Activated CD4-positive, alpha-beta T cell treated with anti-CD3 and anti-CD28 coated beads for 4 hours (primary cell): ENCODE results near the gene EFHC1.
"Not testable (repeated sequence)": the region's sequence is repeated elsewhere in the genome, so short reads cannot be mapped to it uniquely, and the experiment has no call there.

Source experiments
- DNase-seq, 2 donors: peaks; one replicate each; pipeline ENCODE4 v3.0.0-alpha.2; 2020

EFHC1 gene

DNA sequence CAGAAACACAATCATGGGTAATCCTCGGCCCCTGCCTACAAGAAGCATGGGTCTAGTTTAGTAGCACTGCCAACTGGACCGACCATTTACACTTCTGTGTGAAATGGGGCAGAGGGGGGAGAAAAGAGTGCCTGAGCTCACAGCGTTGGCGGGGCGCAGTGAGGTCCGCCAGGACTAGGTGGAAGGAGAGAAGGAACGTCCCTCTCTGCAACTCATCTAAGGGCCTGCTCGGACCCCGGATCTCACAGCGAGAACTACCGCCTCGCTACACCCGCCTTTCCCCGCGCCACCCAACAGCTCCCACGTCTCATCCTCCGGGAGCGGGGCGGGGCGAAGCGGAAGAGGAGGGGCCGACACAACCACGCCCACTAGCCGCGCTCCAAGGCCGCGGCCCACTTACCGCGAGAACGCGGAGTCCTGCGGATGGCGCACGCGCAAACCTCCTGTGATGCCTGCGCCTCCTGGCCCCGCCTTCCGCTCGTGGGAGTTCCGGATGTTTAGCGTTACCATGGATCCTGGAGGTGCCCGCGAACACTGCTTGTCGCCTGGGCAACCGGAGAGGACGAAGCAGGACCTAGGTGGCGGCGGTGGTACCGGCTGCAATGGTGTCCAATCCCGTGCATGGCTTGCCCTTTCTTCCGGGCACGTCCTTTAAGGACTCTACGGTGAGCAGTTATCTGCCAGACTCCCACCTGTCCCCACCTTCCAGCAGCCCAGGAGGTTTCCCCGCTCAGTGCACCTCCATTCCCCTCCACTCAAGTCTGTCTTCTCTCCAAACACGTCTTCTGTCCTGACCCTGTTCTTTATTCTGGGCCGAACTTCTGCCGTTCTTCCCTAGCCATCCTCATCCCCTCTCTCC, at the start of gene EFHC1:
EFHC1 (plus strand) TSS at position 534 of the 859 bp plus-strand sequence; CDS start at position 603, 69 bp downstream.
- peak; percentile 98 for DNase-seq

GRCh38 chr6:52371656-52372191, 48.4 kb upstream of the EFHC1 start:
- DNase-seq = no peak

DNA sequence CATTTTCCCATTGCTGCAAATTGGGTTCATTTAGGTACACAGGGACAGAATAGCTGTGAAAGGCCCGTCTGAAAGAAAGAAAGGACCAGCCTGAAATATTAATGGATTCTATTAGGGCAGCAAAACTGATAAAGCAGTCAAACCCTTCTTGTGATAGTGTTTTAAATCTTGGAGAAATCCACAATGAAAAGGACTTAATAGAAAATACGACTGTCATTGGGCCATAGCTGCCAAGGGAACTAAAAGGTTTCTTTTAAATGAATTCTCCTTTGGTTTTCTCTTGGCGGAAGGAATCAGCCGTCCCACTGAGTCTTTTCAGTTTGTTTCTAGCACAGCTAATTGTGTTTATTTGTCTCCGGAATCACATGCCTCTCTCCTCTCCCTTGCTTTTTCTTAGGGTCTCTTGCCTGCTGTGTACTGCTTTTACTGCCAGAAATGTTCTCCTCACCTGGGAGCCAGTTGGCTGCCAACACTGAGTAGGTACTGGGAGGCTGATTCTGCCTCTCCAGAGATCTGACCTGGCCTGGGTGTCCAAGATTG, 46.9 kb upstream of the EFHC1 start:
- DNase-seq = no peak

DNA sequence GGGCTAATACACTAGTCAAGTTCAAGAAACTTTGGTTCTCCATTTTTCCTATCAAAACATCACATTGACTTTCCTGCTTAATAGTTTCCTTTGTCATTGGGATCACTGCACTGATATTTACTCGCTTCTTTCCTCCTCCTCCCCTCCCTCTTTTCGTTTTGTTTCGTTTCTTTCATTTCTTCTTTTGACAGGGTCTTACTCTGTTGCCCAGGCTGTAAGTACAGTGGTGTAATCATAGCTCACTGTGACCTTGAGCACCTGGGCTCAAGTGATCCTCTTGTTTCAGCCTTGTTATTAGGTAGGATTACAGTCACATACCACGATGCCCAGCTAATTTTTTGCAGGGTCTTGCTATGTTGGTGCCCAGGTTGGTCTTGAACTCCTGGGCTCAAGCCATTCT, 45.9 kb upstream of the EFHC1 start:
- DNase-seq = no peak

DNA sequence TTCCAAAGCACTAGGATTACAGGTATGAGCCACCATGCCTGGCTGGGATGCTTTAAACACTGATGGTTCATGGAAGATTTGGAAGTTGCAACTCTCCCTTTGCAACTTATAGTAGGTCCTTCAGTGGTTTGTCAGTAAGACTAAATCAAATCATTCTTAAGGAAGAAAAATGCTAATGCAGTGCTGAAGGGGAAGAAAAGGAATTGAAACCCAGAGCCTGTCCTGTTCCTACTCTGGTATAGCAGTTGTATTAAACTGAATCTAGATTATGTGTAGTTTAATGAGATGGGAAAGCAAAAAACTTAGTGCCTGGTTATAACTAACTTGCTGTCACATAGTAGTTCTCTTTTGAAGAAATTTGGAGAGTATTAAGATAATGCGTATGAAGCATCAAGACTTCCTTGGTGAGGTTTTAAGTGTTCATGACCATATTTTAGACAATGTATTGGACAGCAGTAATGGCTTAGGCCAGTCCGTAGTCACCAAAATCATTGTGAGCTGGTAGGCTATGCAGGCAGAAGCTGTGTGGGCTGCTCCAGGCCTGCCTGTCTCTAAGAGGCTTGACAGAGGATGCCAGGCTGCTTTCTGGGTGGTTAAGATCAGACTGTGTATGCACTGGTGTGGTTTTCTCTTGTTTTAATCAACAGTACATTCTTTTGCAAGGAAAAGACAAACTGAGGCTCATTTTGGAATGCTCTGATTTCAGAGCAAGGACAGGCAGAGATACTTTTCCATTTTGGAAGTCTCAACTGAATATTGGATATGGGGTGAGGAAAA, 44.2 kb upstream of the EFHC1 start:
- no peak for DNase-seq

- DNase-seq = no peak
Measured at GRCh38 chr6:52376763-52377162, 43.4 kb upstream of the EFHC1 start.

- no peak for DNase-seq
Measured at GRCh38 chr6:52377538-52378221, 42.5 kb upstream of the EFHC1 start.

- no peak for DNase-seq
Measured at GRCh38 chr6:52381249-52381648, 38.9 kb upstream of the EFHC1 start.

GRCh38 chr6:52384145-52384766, 35.9 kb upstream of the EFHC1 start:
- DNase-seq = no peak

GRCh38 chr6:52385074-52385473, 35.1 kb upstream of the EFHC1 start:
- no peak for DNase-seq

GRCh38 chr6:52388119-52388518, 32.0 kb upstream of the EFHC1 start:
- DNase-seq = not testable (repeated sequence)

- no peak for DNase-seq
Measured at GRCh38 chr6:52388790-52389189, 31.4 kb upstream of the EFHC1 start.

DNA sequence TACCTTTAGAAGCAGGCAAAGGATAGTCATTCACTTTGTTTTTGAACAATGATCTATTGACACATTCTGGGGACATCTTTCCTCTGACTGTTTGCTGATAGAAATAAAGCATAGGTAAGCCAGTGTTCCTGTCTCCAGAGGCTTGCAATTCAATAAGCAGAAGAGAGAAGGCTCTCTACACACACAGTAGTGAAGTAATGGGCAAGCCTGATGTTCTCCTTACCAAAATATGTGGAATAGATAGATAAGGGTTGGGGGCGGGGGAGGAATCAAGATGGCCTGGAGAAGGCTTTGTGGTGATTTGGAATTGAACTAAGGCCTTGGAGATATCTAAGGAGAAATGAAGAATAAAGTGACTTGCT, 30.9 kb upstream of the EFHC1 start:
- no peak for DNase-seq

- peak; percentile 24 to 43 for DNase-seq
Measured at GRCh38 chr6:52389626-52390360, 30.3 kb upstream of the EFHC1 start.

- DNase-seq = peak; percentile 56
Measured at GRCh38 chr6:52390361-52390727, 29.8 kb upstream of the EFHC1 start.

GRCh38 chr6:52391599-52391998, 28.5 kb upstream of the EFHC1 start:
- no peak for DNase-seq

GRCh38 chr6:52392944-52393343, 27.2 kb upstream of the EFHC1 start:
- no peak for DNase-seq

- no peak for DNase-seq
Measured at GRCh38 chr6:52393780-52394179, 26.4 kb upstream of the EFHC1 start.

DNA sequence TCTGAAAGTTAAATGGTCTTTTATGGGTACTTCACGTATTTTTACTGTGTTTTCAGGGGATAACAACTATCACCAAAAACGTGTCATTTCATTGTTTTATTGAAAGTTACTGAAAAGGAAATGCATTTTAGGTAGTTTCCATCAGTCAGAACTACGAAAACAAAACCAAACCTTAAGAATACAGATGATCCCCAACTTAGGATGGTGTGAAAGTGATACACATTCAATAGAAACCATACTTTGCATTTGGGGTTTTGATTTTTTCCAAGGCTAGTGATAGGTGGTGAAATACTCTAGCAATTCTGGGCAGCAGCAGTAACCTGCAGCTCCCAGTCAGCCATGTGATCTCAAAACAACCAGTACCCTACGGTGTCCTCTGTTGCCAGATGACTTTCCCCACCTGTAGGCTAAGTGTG, 25.9 kb upstream of the EFHC1 start:
- DNase-seq = peak in 1 of 2 donors; percentile 12

DNA sequence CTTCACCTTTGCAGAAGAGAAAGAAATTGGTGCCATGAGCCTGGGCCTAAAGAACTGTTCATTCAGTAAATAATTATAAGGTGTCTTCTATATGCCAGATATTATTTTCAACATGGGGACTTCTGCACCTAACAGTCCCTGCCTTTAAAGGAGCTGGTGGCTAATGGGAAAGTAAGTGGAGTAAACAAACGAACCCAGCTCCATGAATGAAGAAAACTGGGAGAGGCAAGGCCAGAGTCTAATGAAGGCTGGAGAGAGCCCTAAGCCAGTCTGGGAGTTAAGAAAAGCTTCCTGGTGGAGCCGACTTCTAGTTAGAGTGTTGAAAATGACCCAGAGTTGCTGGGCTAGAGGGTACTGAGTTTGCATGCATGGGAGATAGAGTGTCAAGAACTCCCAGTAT, 24.2 kb upstream of the EFHC1 start:
- DNase-seq = no peak

DNA sequence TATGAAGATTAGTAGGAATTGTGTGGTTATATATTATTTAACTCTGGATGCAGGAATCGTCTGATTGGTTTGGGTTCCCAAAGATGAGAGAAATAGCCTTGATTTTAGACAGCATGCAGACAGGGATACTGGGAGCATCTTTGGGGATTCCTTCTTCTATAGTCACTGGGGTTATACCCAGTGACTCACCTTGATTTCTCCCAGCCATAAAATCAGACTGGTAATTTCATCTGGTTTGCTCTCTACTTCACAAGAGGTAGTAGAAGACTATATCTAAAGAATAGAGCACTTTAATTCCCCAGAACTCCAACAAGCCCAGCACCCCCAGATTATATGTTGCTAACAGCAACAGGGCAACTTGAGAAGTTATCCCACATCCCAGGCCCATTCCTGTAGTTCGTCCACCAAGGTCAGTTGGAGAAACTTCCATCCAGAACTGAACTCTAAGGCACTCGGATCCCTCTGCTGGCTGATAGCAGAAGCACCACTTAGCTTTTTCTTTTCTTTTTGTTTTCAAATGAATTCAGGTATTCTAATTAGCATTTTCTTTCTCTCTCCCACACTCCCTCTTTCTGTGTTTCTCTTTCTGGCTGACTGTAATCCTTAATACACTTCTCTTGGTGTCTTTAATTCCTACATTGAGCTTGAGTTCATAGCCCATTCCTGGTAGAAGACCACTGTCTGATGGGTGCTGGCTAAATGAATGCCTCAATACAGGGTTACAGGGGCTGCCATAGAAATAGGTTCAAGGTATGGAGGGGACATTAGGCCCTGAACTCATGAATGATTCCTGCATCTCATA, 20.4 kb upstream of the EFHC1 start:
- peak; percentile 34 to 35 for DNase-seq
